PC-3 (cell line): ENCODE measurements around the gene RSU1. TPM values are rescaled to one million over a fixed set of nuclear protein-coding genes. Genes with fewer than 3 reads are reported as not detected.

Experiments
- ATAC-seq: fragments of 200-7000 bp; cut with Tn5 transposase; 2 replicates; pipeline ENCODE4 v1.9.1; 2020; ENCODE audit warnings: mild to moderate bottlenecking, moderate library complexity
- BruUV-seq: library from RNA; stranded (reverse); fragments of 400-500 nt; replicated peaks from 2 replicates; lab custom pipeline; 2021; lab: Mats Ljungman, UMichigan
- CTCF ChIA-PET: fragments of 300-600 bp; sonication (Branson Sonifier 250); formaldehyde crosslinking; loops from one replicate; lab custom pipeline; 2022; ENCODE audit warnings: antibody characterized with exemption; lab: Charles Lee
- POLR2A ChIA-PET: fragments of 300-600 bp; sonication (Branson Sonifier 250); formaldehyde crosslinking; loops from one replicate; lab custom pipeline; 2022; ENCODE audit warnings: antibody characterized with exemption; ENCODE audit not compliant: unreplicated experiment; lab: Charles Lee
- DNase-seq: peaks from one replicate; pipeline ENCODE4 v3.0.0-alpha.2; 2015
- H2AFZ ChIP-seq: fragments of 300-600 bp; sonication (generic); 2 replicates; pipeline ENCODE4 v1.6.0; 2016; ENCODE audit warnings: antibody characterized with exemption, low read length
- H3F3A ChIP-seq: fragments of 300-600 bp; sonication (generic); one replicate; pipeline ENCODE4 v1.6.0; 2017; ENCODE audit warnings: antibody characterized with exemption, low read length, control low read depth, mild to moderate bottlenecking; ENCODE audit not compliant: unreplicated experiment
- H3K27ac ChIP-seq: fragments of 300-600 bp; sonication (generic); 2 replicates; pipeline ENCODE4 v1.5.1; 2016; ENCODE audit warnings: mild to moderate bottlenecking, low read length
- H3K27me3 ChIP-seq: fragments of 300-600 bp; sonication (generic); 2 replicates; pipeline ENCODE4 v1.6.1; 2016; ENCODE audit warnings: low read length, mixed read lengths
- H3K36me3 ChIP-seq: fragments of 300-600 bp; sonication (generic); 2 replicates; pipeline ENCODE4 v1.6.1; 2016; ENCODE audit warnings: low read depth, mixed run types, low read length, mixed read lengths
- H3K4me1 ChIP-seq: fragments of 300-600 bp; sonication (generic); 2 replicates; pipeline ENCODE4 v1.5.1; 2016; ENCODE audit warnings: low read length; ENCODE audit not compliant: insufficient read depth
- H3K4me2 ChIP-seq: fragments of 300-600 bp; sonication (generic); 2 replicates; pipeline ENCODE4 v1.6.0; 2016; ENCODE audit warnings: low read length
- H3K4me3 ChIP-seq: fragments of 300-600 bp; sonication (generic); 2 replicates; pipeline ENCODE4 v1.5.1; 2016; ENCODE audit warnings: mild to moderate bottlenecking, low read length, mixed read lengths
- H3K79me2 ChIP-seq: fragments of 300-600 bp; sonication (generic); 2 replicates; pipeline ENCODE4 v1.6.1; 2017; ENCODE audit warnings: low read length, mixed read lengths
- H3K9ac ChIP-seq: fragments of 300-600 bp; sonication (generic); 2 replicates; pipeline ENCODE4 v1.6.0; 2016; ENCODE audit warnings: mild to moderate bottlenecking, low read length
- H3K9me2 ChIP-seq: fragments of 300-600 bp; sonication (generic); replicated peaks from 2 replicates; pipeline ENCODE4 v1.6.1; 2016; ENCODE audit warnings: mixed run types, low read length, mixed read lengths
- H3K9me3 ChIP-seq: fragments of 300-600 bp; sonication (generic); 2 replicates; pipeline ENCODE4 v1.6.1; 2016; ENCODE audit warnings: low read length, mixed read lengths
- H4K20me1 ChIP-seq: fragments of 300-600 bp; sonication (generic); 2 replicates; pipeline ENCODE4 v1.6.1; 2016; ENCODE audit warnings: low read length, mixed read lengths
- EZH2 ChIP-seq: fragments of 300-600 bp; sonication (generic); IDR thresholded peaks from one replicate; pipeline ENCODE4 v1.6.1; 2017; ENCODE audit warnings: antibody characterized with exemption, mild to moderate bottlenecking, low read length; ENCODE audit not compliant: unreplicated experiment
- EZH2phosphoT487 ChIP-seq: fragments of 300-600 bp; sonication (generic); IDR thresholded peaks from 2 replicates; pipeline ENCODE4 v1.6.1; 2018; ENCODE audit warnings: mild to moderate bottlenecking, antibody characterized with exemption, low read length, borderline replicate concordance
- intact Hi-C: fragments of 100-400 bp; cut with micrococcal nuclease; formaldehyde crosslinking; loops from 2 replicates; pipeline ENCODE4 v1.9.0; 2023
- total RNA-seq: library from RNA; depleted of rRNA; stranded (reverse); fragments of >200 nt; gene quantifications from 2 replicates; pipeline ENCODE4 v1.2.3, GENCODE V29; 2014
- TF ChIP-seq, protein P1 (sequence below): fragments of 300-600 bp; sonication (generic); conservative IDR thresholded peaks from 2 replicates; pipeline ENCODE4 v1.5.1; 2017; ENCODE audit warnings: antibody characterized with exemption, low read depth, mild to moderate bottlenecking, low read length

The RSU1 gene
- total RNA-seq, 1 experiment from 2014 or later: 21.2 TPM

DNA sequence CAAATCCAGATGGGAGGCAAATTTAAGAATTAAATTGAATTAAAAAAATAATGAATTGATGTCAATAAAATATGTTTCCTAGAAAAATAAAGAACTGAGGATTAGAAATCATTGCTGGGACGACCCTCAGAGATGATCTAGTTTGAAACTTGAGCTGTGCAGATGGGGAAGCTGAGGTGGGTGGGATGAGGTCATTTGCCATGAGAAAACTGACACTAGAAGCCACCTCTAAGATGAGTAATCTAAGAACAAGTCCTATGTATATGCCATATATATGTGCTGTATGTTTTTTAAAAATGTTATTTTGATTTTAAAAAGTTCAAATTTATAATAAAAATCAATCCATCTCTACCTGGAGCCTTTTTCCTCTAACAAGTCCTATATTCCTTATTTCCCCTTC is 135.7 kb downstream of the RSU1 start:
- no peaks in the 10 kb centered on the region for H3K36me3 ChIP-seq
- no peaks in the 10 kb centered on the region for H3K4me1 ChIP-seq
- no peak overlapping the region for H3K27ac ChIP-seq
- no peaks in the 10 kb centered on the region for H3K9me2 ChIP-seq
- no peaks in the 10 kb centered on the region for H3K79me2 ChIP-seq
- no peaks in the 10 kb centered on the region for H3K9me3 ChIP-seq
- BruUV-seq: no TSS peak
- intact Hi-C loops: no loop called here
- CTCF ChIA-PET: no interaction called here
- no peaks in the 10 kb centered on the region for H3F3A ChIP-seq
- H3K9ac ChIP-seq: no peak overlapping the region
- POLR2A ChIA-PET: no interaction called here
- no peaks in the 10 kb centered on the region for H4K20me1 ChIP-seq
- no peak overlapping the region for H3K4me2 ChIP-seq
- no peak overlapping the region for H2AFZ ChIP-seq
- DNase-seq: no peak
- TF ChIP-seq, protein P1, sequence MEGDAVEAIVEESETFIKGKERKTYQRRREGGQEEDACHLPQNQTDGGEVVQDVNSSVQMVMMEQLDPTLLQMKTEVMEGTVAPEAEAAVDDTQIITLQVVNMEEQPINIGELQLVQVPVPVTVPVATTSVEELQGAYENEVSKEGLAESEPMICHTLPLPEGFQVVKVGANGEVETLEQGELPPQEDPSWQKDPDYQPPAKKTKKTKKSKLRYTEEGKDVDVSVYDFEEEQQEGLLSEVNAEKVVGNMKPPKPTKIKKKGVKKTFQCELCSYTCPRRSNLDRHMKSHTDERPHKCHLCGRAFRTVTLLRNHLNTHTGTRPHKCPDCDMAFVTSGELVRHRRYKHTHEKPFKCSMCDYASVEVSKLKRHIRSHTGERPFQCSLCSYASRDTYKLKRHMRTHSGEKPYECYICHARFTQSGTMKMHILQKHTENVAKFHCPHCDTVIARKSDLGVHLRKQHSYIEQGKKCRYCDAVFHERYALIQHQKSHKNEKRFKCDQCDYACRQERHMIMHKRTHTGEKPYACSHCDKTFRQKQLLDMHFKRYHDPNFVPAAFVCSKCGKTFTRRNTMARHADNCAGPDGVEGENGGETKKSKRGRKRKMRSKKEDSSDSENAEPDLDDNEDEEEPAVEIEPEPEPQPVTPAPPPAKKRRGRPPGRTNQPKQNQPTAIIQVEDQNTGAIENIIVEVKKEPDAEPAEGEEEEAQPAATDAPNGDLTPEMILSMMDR: no peak
- TF ChIP-seq EZH2phosphoT487 (no peak), EZH2 (no peak)
- no peaks in the 10 kb centered on the region for H3K27me3 ChIP-seq
- ATAC-seq: no peak
- no peak overlapping the region for H3K4me3 ChIP-seq

DNA sequence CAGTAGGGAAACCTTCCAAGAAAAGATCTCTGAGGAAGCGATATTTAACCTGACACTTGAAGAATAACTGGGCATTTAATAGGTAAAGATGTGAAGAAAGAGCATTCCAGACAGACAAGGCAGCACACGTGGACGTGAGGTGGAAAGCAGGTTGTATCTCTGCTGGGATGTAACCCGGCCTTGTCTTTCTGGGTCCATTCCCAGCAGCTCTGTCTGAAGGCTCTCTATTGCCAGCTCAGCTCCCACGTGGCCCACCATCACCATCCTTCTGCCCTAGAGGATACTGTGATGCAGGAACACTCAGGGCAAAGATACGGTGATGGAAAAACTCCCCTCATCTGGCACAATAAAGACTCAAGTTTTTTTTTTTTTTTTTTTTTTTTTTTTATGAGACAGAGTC is 137.7 kb downstream of the RSU1 start:
- no peaks in the 10 kb centered on the region for H3F3A ChIP-seq
- TF ChIP-seq EZH2 (no peak), EZH2phosphoT487 (no peak)
- TF ChIP-seq, protein P1: no peak
- ChIA-PET POLR2A (no interaction called here), CTCF (no interaction called here)
- BruUV-seq: no TSS peak
- H3K36me3 ChIP-seq: no peaks in the 10 kb centered on the region
- no peak overlapping the region for H3K4me3 ChIP-seq
- H4K20me1 ChIP-seq: no peaks in the 10 kb centered on the region
- H3K9me3 ChIP-seq: no peaks in the 10 kb centered on the region
- no peak overlapping the region for H3K4me2 ChIP-seq
- no peaks in the 10 kb centered on the region for H3K27me3 ChIP-seq
- no peaks in the 10 kb centered on the region for H3K4me1 ChIP-seq
- no peak overlapping the region for H2AFZ ChIP-seq
- H3K9me2 ChIP-seq: no peaks in the 10 kb centered on the region
- no peak overlapping the region for H3K9ac ChIP-seq
- ATAC-seq (no peak), DNase-seq (no peak)
- no peaks in the 10 kb centered on the region for H3K79me2 ChIP-seq
- intact Hi-C loops: no loop called here
- no peak overlapping the region for H3K27ac ChIP-seq

DNA sequence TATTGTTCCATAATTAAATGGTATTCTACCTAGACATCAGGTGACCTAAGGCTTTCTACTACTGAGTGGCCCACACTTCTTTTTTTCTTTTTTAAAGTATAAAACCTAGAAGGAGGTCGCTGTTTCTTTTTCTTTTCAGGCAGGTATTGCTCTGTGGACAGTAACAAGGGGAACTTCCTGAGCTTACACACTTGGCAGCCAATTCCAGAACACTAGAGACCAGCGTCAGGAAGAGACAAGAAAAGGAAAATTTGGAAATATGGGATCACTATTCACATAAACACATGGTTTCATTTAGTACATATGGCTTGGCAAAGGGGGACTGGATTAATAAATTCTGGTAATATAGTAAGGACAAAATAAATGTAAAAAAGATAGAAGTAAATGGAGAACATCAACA is 141.9 kb downstream of the RSU1 start:
- no peaks in the 10 kb centered on the region for H3K9me2 ChIP-seq
- no peaks in the 10 kb centered on the region for H3K79me2 ChIP-seq
- H3K4me3 ChIP-seq: no peak overlapping the region
- H3K9ac ChIP-seq: no peak overlapping the region
- BruUV-seq: no TSS peak
- CTCF ChIA-PET: no interaction called here
- H3K4me2 ChIP-seq: no peak overlapping the region
- TF ChIP-seq EZH2phosphoT487 (no peak), EZH2 (no peak)
- H3K4me1 ChIP-seq: no peaks in the 10 kb centered on the region
- H2AFZ ChIP-seq: no peak overlapping the region
- POLR2A ChIA-PET: no interaction called here
- DNase-seq (no peak), ATAC-seq (no peak)
- H3F3A ChIP-seq: no peaks in the 10 kb centered on the region
- intact Hi-C loops: no loop called here
- no peaks in the 10 kb centered on the region for H3K36me3 ChIP-seq
- no peaks in the 10 kb centered on the region for H4K20me1 ChIP-seq
- H3K27me3 ChIP-seq: no peaks in the 10 kb centered on the region
- H3K9me3 ChIP-seq: no peaks in the 10 kb centered on the region
- H3K27ac ChIP-seq: no peak overlapping the region
